HEK293 (cell line): ENCODE results near the gene UBE2J2.

Experiments
- HOXD13 ChIP-seq: sonication (generic); formaldehyde crosslinking; IDR thresholded peaks from 2 replicates; pipeline ENCODE4 v1.8.0; 2022; ENCODE audit warnings: missing genetic modification reagents, borderline replicate concordance
- KLF1 ChIP-seq: fragments of 450-650 bp; formaldehyde crosslinking; IDR thresholded peaks from 2 replicates; pipeline ENCODE4 v1.5.1; 2016; ENCODE audit warnings: missing biosample characterization, missing genetic modification characterization
- KLF17 ChIP-seq: fragments of 450-650 bp; formaldehyde crosslinking; IDR thresholded peaks from 2 replicates; pipeline ENCODE4 v1.5.1; 2016; ENCODE audit warnings: missing biosample characterization, missing genetic modification characterization
- PRDM2 ChIP-seq: fragments of 450-650 bp; formaldehyde crosslinking; IDR thresholded peaks from 2 replicates; pipeline ENCODE4 v1.5.1; 2016; ENCODE audit warnings: missing biosample characterization, missing genetic modification characterization, borderline replicate concordance
- REST ChIP-seq: fragments of 450-650 bp; formaldehyde crosslinking; IDR thresholded peaks from 2 replicates; pipeline ENCODE4 v1.5.1; 2016; ENCODE audit warnings: missing biosample characterization, missing genetic modification characterization
- SP2 ChIP-seq: fragments of 450-650 bp; formaldehyde crosslinking; IDR thresholded peaks from 2 replicates; pipeline ENCODE4 v1.5.1; 2016; ENCODE audit warnings: missing biosample characterization, missing genetic modification characterization
- ZBTB11 ChIP-seq: fragments of 450-650 bp; formaldehyde crosslinking; conservative IDR thresholded peaks from 2 replicates; pipeline ENCODE4 v1.5.1; 2016; ENCODE audit warnings: low read depth, missing biosample characterization, missing genetic modification characterization
- ZBTB48 ChIP-seq: fragments of 450-650 bp; formaldehyde crosslinking; IDR thresholded peaks from 2 replicates; pipeline ENCODE4 v1.5.1; 2016; ENCODE audit warnings: missing biosample characterization, missing genetic modification characterization
- ZFP69B ChIP-seq: fragments of 450-650 bp; formaldehyde crosslinking; IDR thresholded peaks from 2 replicates; pipeline ENCODE4 v1.5.1; 2016; ENCODE audit warnings: missing biosample characterization, missing genetic modification characterization
- ZNF146 ChIP-seq: fragments of 450-650 bp; formaldehyde crosslinking; IDR thresholded peaks from 2 replicates; pipeline ENCODE4 v1.5.1; 2016; ENCODE audit warnings: missing biosample characterization, missing genetic modification characterization
- ZNF148 ChIP-seq: fragments of 450-650 bp; formaldehyde crosslinking; IDR thresholded peaks from 2 replicates; pipeline ENCODE4 v1.5.0; 2017; ENCODE audit warnings: missing biosample characterization, missing genetic modification characterization, borderline replicate concordance
- ZNF169 ChIP-seq: fragments of 450-650 bp; formaldehyde crosslinking; IDR thresholded peaks from 2 replicates; pipeline ENCODE4 v1.5.1; 2016; ENCODE audit warnings: missing biosample characterization, missing genetic modification characterization
- ZNF214 ChIP-seq: fragments of 450-650 bp; formaldehyde crosslinking; IDR thresholded peaks from 2 replicates; pipeline ENCODE4 v1.5.1; 2017; ENCODE audit warnings: missing biosample characterization, mild to moderate bottlenecking, missing genetic modification characterization, borderline replicate concordance
- ZNF341 ChIP-seq: fragments of 450-650 bp; formaldehyde crosslinking; IDR thresholded peaks from 2 replicates; pipeline ENCODE4; 2016; ENCODE audit warnings: low read depth, missing biosample characterization, missing genetic modification characterization
- ZNF513 ChIP-seq: fragments of 450-650 bp; IDR thresholded peaks from 2 replicates; pipeline ENCODE4 v1.5.1; 2018; ENCODE audit warnings: missing biosample characterization, missing genetic modification characterization
- ZNF610 ChIP-seq: fragments of 450-650 bp; formaldehyde crosslinking; IDR thresholded peaks from 2 replicates; pipeline ENCODE4 v1.5.1; 2016; ENCODE audit warnings: missing biosample characterization, missing genetic modification characterization, borderline replicate concordance
- ZNF664 ChIP-seq: fragments of 450-650 bp; formaldehyde crosslinking; IDR thresholded peaks from 2 replicates; pipeline ENCODE4 v1.5.1; 2016; ENCODE audit warnings: missing biosample characterization, missing genetic modification characterization
- ZNF776 ChIP-seq: fragments of 450-650 bp; formaldehyde crosslinking; IDR thresholded peaks from 2 replicates; pipeline ENCODE4 v1.5.0; 2017; ENCODE audit warnings: missing biosample characterization, missing genetic modification characterization, borderline replicate concordance
- ZNF777 ChIP-seq: fragments of 450-650 bp; formaldehyde crosslinking; IDR thresholded peaks from 2 replicates; pipeline ENCODE4 v1.5.1; 2017; ENCODE audit warnings: missing biosample characterization, missing genetic modification characterization, borderline replicate concordance
- ZNF843 ChIP-seq: fragments of 450-650 bp; formaldehyde crosslinking; IDR thresholded peaks from 2 replicates; pipeline ENCODE4 v1.5.1; 2016; ENCODE audit warnings: missing biosample characterization, missing genetic modification characterization

Gene UBE2J2

GRCh38 chr1:1236945-1237873, 36.4 kb downstream of the UBE2J2 start (continued):
- TF ChIP-seq REST (no peak), ZFP69B (tag by site-specific recombination) (peak; percentile 96), HOXD13 (CRISPR knock-in tag) (no peak), ZNF610 (tag by site-specific recombination) (no peak), KLF1 (tag by site-specific recombination) (peak; percentile 92), ZNF513 (no peak), ZNF777 (tag by site-specific recombination) (no peak), ZNF776 (tag by site-specific recombination) (no peak), ZNF146 (tag by site-specific recombination) (no peak), ZNF843 (tag by site-specific recombination) (no peak), ZNF664 (tag by site-specific recombination) (no peak), PRDM2 (tag by site-specific recombination) (no peak), ZNF214 (tag by site-specific recombination) (no peak), ZBTB11 (no peak), ZBTB48 (tag by site-specific recombination) (no peak), ZNF148 (tag by site-specific recombination) (no peak), ZNF169 (tag by site-specific recombination) (no peak), KLF17 (peak; percentile 93), ZNF341 (tag by site-specific recombination) (no peak), SP2 (tag by site-specific recombination) (peak; percentile 13)
